Activated CD8-positive, alpha-beta memory T cell treated with anti-CD3 and anti-CD28 coated beads for 1 hour (primary cell): ENCODE results near the gene PACS1.

Experiments
- DNase-seq, 2 donors: peaks; one replicate each; pipeline ENCODE4 v3.0.0-alpha.2; 2020; ENCODE audit warnings: low read depth in 1 of 2; ENCODE audit errors: extremely low read depth in 1 of 2

The PACS1 gene

DNA sequence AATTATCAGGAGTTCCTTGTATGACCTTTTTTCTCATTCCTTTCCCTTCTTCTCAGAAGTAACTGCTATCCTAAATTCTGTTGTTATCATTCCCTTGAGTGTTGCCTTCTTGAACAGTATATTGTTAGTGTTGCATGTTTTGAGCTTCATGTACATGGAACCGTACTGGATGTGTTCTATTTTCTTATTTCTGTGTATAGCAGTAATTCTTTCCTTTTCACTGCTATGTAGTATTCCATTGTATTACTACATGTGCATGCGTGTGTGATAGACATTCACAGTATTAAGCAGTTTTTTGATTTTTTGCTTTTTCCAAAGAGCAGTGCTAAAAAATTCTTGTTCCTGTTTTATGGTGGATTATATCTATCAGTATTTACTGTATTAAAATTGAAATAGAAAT lies 108.1 kb downstream of the PACS1 start:
- no peak for DNase-seq

- DNase-seq: no peak
These were observed 108.8 kb downstream of the PACS1 start for GRCh38 chr11:66178871-66179270.

DNA sequence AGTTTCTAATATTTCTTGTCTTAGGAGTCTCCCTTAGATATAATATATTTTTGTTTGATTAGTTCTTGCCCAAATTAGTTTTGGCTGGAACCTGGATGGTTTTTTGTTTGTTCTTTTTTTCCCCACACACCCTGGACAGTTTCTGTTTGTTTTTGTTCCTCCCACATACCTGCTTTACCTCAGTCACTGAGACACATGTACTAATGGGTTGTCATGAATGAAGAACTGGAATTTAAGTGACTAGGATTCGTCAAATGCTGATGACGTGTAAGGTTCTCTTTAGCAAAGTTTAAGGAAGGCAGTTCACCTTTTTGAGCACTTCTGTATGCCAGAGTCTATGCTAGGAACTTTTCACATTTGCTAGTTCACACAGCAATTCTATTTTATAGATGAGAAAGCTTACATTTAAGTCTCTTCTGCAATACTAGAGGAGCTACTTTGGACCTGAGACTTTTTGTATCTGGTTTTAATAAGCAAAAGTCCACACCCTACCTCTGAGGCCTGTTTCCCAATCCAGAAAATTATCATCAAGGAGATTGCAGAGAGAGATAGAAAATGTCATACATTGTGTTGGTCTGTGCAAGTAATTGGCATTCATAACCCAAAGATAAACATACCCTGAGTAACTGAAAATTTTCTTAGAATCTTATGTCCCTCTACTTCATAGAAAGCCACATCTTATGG lies 111.7 kb downstream of the PACS1 start:
- DNase-seq: no peak

DNA sequence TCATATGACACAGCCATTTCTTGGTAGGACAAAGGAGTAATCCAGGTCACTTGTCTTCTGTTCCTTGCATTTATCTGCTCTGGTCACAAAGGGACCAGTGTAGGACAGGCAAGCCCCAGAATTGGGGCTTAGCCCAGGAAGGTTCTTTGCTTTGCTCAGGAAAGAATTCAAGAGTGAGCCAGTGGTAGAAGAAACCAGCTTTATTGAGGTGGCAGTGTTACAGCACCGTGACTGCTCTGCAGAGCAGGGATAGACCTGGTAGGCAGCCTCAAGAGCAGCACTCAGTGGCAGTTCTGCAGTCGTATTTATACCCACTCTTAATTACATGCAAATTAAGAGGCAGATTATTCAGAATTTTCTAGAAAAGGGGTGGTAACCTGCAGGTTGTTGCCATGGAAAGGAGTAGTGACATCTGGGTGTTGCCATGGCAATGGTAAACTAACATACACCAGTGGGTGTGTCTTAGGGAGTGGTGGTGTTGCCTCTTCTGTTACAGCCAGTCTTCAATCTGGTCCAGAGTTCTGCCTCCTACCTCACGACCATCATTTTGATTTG lies 113.5 kb downstream of the PACS1 start:
- no peak for DNase-seq

DNA sequence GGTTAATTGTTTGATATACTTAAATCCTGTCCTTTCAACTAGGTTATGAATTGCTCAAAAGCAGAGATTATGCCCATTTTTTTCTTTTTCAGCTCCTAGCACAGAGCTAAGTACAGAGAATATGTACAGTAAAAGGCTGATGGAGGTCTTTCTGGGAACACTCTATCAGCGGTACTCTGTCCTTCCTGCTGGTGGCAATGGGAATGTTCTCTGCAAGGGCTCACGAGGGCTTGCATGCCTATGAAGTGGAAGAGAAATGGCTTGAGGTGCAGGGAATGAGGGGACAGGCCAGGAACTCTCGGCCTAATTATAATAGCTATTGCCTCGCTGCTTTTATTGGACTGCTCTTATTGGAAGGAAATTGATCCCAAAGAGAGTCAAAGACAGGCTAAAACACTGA lies 114.7 kb downstream of the PACS1 start:
- no peak for DNase-seq

DNA sequence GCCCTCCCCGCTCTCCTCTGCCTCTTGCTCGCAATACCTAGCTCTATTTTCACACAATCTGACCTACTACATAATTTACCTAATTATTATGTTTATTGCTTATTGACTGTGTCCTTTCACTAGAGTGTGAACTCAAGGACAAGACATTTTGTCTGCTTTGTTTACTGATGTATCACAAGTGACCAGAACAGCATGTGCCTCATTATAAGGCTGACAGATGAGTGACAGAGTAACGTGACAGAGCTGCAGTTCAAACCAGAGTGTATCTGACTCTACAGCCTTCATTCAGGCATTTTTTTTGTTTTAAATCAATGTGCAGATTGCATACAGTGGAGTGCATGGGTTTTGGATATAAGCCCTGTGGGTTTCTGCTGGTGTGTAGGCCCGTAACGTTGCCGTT lies 116.4 kb downstream of the PACS1 start:
- no peak for DNase-seq

GRCh38 chr11:66187453-66187852 lies 117.4 kb downstream of the PACS1 start:
- no peak for DNase-seq

- no peak for DNase-seq
These were observed 118.5 kb downstream of the PACS1 start for GRCh38 chr11:66188580-66188979.

DNA sequence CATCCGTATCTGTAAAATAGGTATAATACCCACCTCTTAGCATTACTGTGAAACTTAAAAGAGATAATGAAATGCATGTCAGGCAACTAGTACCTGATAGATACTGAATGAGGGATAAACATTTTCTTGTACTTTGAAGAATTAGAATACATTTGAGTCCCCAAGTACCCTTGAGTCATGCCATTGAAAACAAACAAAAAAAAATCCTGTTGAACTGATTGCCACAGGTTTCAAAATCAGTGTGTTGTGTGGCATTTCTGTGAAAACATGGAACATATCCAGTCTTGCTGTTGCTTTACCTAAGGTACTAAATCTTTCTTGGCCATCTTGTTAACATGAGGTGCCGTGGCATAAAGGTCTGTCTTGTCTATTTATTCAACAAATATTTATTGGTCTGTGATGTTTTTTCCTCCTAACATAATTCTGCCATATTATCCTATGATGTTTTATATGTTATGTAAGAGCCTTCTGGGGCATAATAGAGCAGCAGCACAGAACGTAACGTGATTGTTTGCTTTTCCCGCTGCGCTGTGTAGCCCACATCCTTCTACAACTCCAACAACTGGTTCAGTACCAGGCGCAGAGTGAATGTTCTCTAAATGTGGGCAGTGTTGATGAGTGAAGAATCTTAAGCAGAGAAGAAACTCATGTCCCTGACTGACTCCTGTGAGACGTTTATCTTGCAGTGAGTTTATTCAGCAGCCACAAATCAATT lies 119.1 kb downstream of the PACS1 start:
- DNase-seq: no peak

- DNase-seq: no peak
These were observed 120.7 kb downstream of the PACS1 start for GRCh38 chr11:66190786-66191185.

DNA sequence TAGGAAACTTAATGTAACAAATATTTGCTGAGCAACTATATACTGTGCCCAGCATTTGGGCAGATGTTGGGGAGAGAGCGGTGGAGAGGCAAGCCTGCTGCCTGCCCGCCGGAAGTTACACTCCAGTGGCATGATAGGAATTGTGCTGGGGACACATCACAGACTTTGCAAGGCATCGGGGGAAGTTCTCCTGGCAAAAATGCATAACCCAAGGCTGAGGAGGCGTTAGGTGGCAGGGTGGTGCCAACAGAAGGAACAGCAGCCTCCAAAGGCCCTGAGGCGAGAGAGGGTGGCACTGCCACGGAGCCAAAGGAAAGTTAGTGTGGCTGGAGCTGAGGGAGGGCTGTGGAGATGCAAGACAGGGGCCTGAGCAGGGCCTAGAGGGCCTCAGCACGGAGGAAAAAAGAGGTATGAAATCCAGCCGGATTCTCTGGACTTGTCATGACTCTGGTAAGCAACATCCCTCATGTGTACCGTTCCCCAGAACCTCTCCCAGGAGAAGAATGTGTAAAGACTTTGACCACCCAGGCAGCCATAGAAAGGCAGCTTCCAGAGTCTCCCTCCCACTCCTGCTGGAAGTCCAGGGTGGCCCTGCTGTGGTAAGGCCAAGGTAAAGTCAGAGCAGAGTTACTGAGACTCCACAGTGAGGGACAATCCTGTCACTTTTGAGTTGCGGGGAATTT lies 122.2 kb downstream of the PACS1 start:
- DNase-seq: no peak

DNA sequence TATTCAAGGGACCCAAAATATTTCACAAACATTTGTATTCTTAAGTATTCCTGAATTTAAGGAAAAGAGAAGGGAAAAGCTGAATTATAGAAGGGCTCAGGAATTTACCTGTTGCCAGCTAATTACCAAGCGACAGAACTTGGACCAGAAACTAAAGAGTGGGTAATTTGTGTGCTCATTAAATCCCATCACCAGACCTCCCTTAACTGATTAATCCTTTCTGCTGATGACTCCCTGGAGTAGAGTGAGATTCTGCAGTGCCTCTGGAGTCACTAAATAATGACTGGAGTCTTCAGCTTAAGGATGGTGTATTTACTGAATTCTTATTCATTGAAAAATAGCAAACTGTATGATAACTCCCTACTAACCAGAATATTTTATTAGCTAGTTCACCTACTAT lies 124.3 kb downstream of the PACS1 start:
- DNase-seq: no peak

- no peak for DNase-seq
These were observed 125.8 kb downstream of the PACS1 start for GRCh38 chr11:66195867-66196266.

GRCh38 chr11:66203847-66204246 lies 133.8 kb downstream of the PACS1 start:
- no peak for DNase-seq

DNA sequence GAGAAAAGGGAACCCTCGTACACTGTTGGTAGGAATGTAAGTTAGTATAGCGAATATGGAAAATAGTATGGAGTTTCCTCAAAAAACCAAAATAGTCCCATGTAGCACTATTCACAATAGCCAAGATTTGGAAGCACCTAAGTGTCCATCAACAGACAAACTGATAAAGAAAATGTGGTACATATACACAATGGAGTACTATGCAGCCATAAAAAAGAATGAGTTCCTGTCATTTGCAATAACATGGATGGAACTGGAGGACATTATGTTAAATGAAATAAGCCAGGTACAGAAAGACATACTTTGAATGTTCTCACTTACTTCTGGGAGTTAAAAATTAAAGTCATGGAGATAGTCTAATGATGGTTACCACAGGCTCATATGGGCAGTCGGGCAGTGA lies 134.3 kb downstream of the PACS1 start:
- DNase-seq: no peak

- no peak for DNase-seq
These were observed 137.7 kb downstream of the PACS1 start for GRCh38 chr11:66207816-66208215.

DNA sequence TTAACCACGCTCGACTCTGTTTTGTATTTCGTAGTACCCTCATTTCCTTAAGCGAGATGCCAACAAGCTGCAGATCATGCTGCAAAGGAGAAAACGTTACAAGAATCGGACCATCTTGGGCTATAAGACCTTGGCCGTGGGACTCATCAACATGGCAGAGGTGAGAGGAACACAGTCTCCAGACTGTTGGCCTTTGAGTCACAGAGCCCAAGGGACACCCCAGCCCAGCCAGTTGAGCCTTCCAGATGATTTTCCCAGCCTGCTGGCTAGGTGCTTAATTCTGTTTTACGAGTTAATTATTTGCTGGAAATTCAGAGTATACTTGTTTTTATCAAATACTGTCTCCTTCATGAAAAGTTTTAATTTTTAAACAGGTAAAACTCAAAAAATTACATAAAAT lies 141.0 kb downstream of the PACS1 start:
- DNase-seq: no peak

DNA sequence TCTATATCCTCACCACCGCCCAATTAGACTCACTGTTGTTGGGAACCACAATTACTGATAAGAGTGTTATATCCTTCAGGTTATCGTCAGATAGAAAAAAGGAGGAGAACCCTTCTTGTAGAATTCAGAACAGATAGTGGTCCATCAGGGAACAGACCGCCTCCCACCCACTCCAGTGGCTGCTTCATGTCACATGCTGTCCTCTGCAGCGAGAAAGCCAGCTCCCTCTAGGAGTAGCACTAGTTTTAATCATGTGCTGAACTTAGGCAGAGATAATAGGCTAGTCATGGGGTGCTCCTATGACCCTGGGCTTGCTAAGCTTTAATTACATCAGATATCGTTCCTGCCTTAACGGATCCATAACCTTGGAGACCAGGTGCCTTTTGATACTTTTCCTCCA lies 146.8 kb downstream of the PACS1 start:
- no peak for DNase-seq

DNA sequence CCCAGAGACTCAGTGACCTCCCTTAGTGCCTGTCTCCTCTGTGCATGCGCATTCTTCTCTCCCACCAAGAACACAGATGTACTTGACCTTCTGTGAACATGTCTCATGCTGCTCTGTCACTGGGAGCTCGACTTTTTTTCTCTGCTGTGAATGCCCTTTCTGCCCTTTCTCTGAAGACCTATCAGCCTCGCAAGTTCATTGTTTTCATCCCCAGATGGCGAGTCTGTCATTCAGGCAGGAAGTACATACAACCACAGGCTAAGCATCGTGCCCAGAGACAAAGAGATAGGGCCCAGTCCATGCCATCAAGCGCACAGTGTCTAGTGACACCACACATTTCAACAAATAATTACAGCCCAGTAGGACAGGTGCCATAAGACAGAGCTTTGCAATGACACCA lies 148.0 kb downstream of the PACS1 start:
- DNase-seq: no peak

GRCh38 chr11:66218846-66219620 lies 149.0 kb downstream of the PACS1 start:
- no peak for DNase-seq
